Brain pericyte (primary cell): ENCODE results near the gene APOM.

Experiments used
- DNase-seq: peaks from one replicate; pipeline ENCODE4 v3.0.0-alpha.2; 2012; ENCODE audit warnings: low read depth, low spot score

The APOM gene

DNA sequence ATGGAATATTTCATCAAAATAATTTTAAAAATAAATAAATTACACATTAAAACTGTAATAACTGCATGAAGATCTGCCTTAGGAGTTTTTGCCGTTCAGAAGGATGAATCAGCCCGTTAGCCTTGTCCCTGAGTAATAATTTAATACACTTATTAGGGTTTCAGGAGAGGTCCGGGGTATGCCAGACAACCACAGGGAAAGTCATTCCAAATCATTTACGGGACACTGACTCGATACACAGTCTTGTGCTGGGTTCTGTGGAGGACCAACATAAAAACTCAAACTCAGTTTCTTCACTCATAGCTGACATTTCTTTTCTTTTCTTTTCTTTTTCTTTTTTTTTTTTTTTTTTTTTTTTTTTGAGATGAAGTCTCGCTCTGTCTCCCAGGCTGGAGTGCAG is 50.2 kb downstream of the APOM start:
- DNase-seq = no peak

DNA sequence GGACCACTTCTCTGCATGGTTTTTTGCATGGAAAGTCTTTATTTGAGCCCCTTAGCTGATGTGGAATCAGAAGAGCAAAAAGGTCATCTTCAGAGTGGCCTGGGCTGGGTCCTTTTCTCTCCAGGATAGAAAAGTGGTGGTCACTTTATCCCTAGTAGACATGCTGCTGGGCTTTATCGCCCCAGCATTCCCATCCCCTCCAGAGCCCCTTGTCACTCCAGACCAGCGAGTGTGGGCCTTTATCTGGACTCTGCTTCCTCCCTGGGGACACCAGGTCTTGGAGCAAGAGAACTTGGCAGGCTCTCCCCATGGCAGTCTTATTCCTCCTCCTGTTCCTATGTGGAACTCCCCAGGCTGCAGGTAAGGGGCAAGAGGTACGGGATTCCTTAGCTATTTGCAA is 50.9 kb downstream of the APOM start, which contains the start of gene LY6G6F:
Gene LY6G6F, plus strand, starts transcription at position 268 of the 400 bp plus-strand sequence. Its CDS starts 41 bp downstream, at position 309.
- DNase-seq = no peak

DNA sequence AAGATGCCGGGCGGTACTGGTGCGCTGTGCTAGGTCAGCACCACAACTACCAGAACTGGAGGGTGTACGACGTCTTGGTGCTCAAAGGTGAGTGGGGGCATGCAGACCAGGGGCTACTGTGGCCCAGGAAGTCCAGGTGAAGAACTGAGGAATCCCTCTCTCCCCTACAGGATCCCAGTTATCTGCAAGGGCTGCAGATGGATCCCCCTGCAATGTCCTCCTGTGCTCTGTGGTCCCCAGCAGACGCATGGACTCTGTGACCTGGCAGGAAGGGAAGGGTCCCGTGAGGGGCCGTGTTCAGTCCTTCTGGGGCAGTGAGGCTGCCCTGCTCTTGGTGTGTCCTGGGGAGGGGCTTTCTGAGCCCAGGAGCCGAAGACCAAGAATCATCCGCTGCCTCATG is 52.0 kb downstream of the APOM start:
- DNase-seq = no peak
